Activated B cell treated with CpG ODN at 0.5 μM for 24 hours (primary cell): Measurements from ENCODE around the gene MLPH. TPM values are rescaled to one million over a fixed set of nuclear protein-coding genes. Genes with fewer than 3 reads are reported as not detected.
A peak's percentile ranks its signal among the peaks of the same experiment; 100 is the strongest.

Source experiments
- ATAC-seq: fragments of 200-7000 bp; cut with Tn5 transposase; one replicate; pipeline ENCODE4 v1.10.0; 2021; ENCODE audit warnings: low read depth, mild to moderate bottlenecking, moderate library complexity
- CTCF ChIA-PET: fragments of 350-600 bp; sonication (Branson Sonifier 250); formaldehyde crosslinking; loops from one replicate; lab custom pipeline; 2021; ENCODE audit warnings: antibody characterized with exemption; lab: Charles Lee
- POLR2A ChIA-PET: fragments of 350-600 bp; sonication (Branson Sonifier 250); formaldehyde crosslinking; loops from one replicate; lab custom pipeline; 2021; ENCODE audit warnings: antibody characterized with exemption; lab: Charles Lee
- DNase-seq: peaks from one replicate; pipeline ENCODE4 v3.0.0; 2022
- H3K27ac Mint-ChIP-seq: one replicate; pipeline ENCODE4 v1.8.0; 2020; ENCODE audit warnings: mixed read lengths
- H3K27me3 Mint-ChIP-seq: one replicate; pipeline ENCODE4 v1.8.0; 2021; ENCODE audit warnings: mixed read lengths
- H3K36me3 Mint-ChIP-seq: one replicate; pipeline ENCODE4 v1.8.0; 2021; ENCODE audit warnings: low read depth, mixed read lengths
- H3K4me1 Mint-ChIP-seq: one replicate; pipeline ENCODE4 v1.8.0; 2021; ENCODE audit warnings: mixed read lengths
- H3K4me3 Mint-ChIP-seq: one replicate; pipeline ENCODE4 v1.8.0; 2020; ENCODE audit warnings: mild to moderate bottlenecking, mixed read lengths
- H3K9me3 Mint-ChIP-seq: one replicate; pipeline ENCODE4 v1.8.0; 2020; ENCODE audit warnings: mixed read lengths
- CTCF ChIP-seq: fragments of 200-600 bp; IDR thresholded peaks from one replicate; pipeline ENCODE4 v1.8.0; 2022; ENCODE audit warnings: antibody characterized with exemption, mild to moderate bottlenecking
- intact Hi-C: fragments of 100-400 bp; cut with micrococcal nuclease; formaldehyde crosslinking; loops from one replicate; pipeline ENCODE4 v1.15.1; 2024
- total RNA-seq: library from RNA; stranded (reverse); gene quantifications from 2 replicates; pipeline ENCODE4 v1.2.3, GENCODE V29; 2022

MLPH gene
- total RNA-seq, 1 donor from 2014 or later: not detected

GRCh38 chr2:237451643-237452469 lies 35.2 kb upstream of the MLPH start:
- DNase-seq (no peak), ATAC-seq (no peak)
- Mint-ChIP-seq H3K9me3 (no peaks in the 10 kb centered on the region), H3K4me3 (no peak overlapping the region), H3K4me1 (peaks cover 11% of the 10 kb centered on the region), H3K36me3 (no peaks in the 10 kb centered on the region), H3K27ac (no peak overlapping the region), H3K27me3 (peaks cover 5% of the 10 kb centered on the region)
- no peak for TF ChIP-seq CTCF
- ChIA-PET CTCF (no interaction called here), POLR2A (no interaction called here)
- intact Hi-C loops: no loop called here

GRCh38 chr2:237452861-237453260 lies 34.2 kb upstream of the MLPH start:
- no peak overlapping the region for H3K27ac Mint-ChIP-seq

GRCh38 chr2:237453671-237454070 lies 33.4 kb upstream of the MLPH start:
- intact Hi-C loops: no loop called here
- no peak overlapping the region for H3K27ac Mint-ChIP-seq
- POLR2A ChIA-PET: interaction anchor here (0.6 kb wide), 1 partner anchor 880 kb away, joined by 3 read pairs; no protein-coding TSS in a partner anchor

More at GRCh38 chr2:237452861-237453260, 34.2 kb upstream of the MLPH start:
- DNase-seq: no peak
- H3K36me3 Mint-ChIP-seq: no peaks in the 10 kb centered on the region
- intact Hi-C loops: no loop called here
- peaks cover 11% of the 10 kb centered on the region for H3K4me1 Mint-ChIP-seq
- ChIA-PET POLR2A (no interaction called here), CTCF (no interaction called here)
- no peak overlapping the region for H3K4me3 Mint-ChIP-seq
- H3K9me3 Mint-ChIP-seq: no peaks in the 10 kb centered on the region
- H3K27me3 Mint-ChIP-seq: peaks cover 5% of the 10 kb centered on the region
- ATAC-seq: no peak
- no peak for TF ChIP-seq CTCF

GRCh38 chr2:237455764-237456163 lies 31.3 kb upstream of the MLPH start:
- no peak for TF ChIP-seq CTCF
- peak; percentile 45 for ATAC-seq
- CTCF ChIA-PET: interaction anchor here (1.0 kb wide), 1 partner anchor 13 kb away, joined by 3 read pairs; no protein-coding TSS in a partner anchor

More at GRCh38 chr2:237453671-237454070, 33.4 kb upstream of the MLPH start:
- ATAC-seq (no peak), DNase-seq (no peak)
- H3K4me3 Mint-ChIP-seq: no peak overlapping the region
- no peaks in the 10 kb centered on the region for H3K36me3 Mint-ChIP-seq
- no peaks in the 10 kb centered on the region for H3K9me3 Mint-ChIP-seq
- CTCF ChIA-PET: no interaction called here
- TF ChIP-seq CTCF: no peak
- H3K27me3 Mint-ChIP-seq: peaks cover 5% of the 10 kb centered on the region
- peaks cover 11% of the 10 kb centered on the region for H3K4me1 Mint-ChIP-seq

GRCh38 chr2:237456200-237456843 lies 30.7 kb upstream of the MLPH start:
- ChIA-PET POLR2A (no interaction called here), CTCF (no interaction called here)
- H3K27me3 Mint-ChIP-seq: peaks cover 8% of the 10 kb centered on the region
- intact Hi-C loops: no loop called here
- H3K4me3 Mint-ChIP-seq: no peak overlapping the region
- no peaks in the 10 kb centered on the region for H3K36me3 Mint-ChIP-seq
- peaks cover 11% of the 10 kb centered on the region for H3K4me1 Mint-ChIP-seq
- H3K27ac Mint-ChIP-seq: no peak overlapping the region
- ATAC-seq: no peak
- DNase-seq: no peak
- no peaks in the 10 kb centered on the region for H3K9me3 Mint-ChIP-seq
- no peak for TF ChIP-seq CTCF

More at GRCh38 chr2:237455764-237456163, 31.3 kb upstream of the MLPH start:
- POLR2A ChIA-PET: no interaction called here
- intact Hi-C loops: no loop called here
- no peak for DNase-seq
- Mint-ChIP-seq H3K4me1 (peaks cover 11% of the 10 kb centered on the region), H3K4me3 (no peak overlapping the region), H3K27me3 (peaks cover 5% of the 10 kb centered on the region), H3K9me3 (no peaks in the 10 kb centered on the region), H3K36me3 (no peaks in the 10 kb centered on the region), H3K27ac (no peak overlapping the region)
